K562 (cell line): Measurements from ENCODE around the gene USP7. TPM values are rescaled to one million over a fixed set of nuclear protein-coding genes. Genes with fewer than 3 reads are reported as not detected.

Experiments used
- AFF1 ChIP-seq, 2 experiments: fragments of 450-650 bp; IDR thresholded peaks; 2 replicates each; pipeline ENCODE4 v1.6.1; 2018; ENCODE audit warnings: mild to moderate bottlenecking in 2 of 2, low read depth in 1 of 2; ENCODE audit not compliant: partially characterized antibody in 2 of 2
- C11orf30 ChIP-seq: fragments of 450-650 bp; IDR thresholded peaks from 2 replicates; pipeline ENCODE4 v1.6.1; 2016; ENCODE audit warnings: low read depth, mild to moderate bottlenecking
- CAMTA2 ChIP-seq: fragments of 250-450 bp; sonication (Bioruptor Pico); conservative IDR thresholded peaks from 2 replicates; pipeline ENCODE4 v1.5.1; 2022
- EHMT2 ChIP-seq: fragments of 450-650 bp; IDR thresholded peaks from 2 replicates; pipeline ENCODE4 v1.6.1; 2018; ENCODE audit warnings: antibody characterized with exemption
- ERF ChIP-seq: fragments of 450-650 bp; formaldehyde crosslinking; IDR thresholded peaks from 2 replicates; pipeline ENCODE4 v1.4.0; 2020; ENCODE audit warnings: mild to moderate bottlenecking, mixed read lengths
- ETS2 ChIP-seq: IDR thresholded peaks from 2 replicates; pipeline ENCODE4 v1.6.1; 2016; ENCODE audit warnings: borderline replicate concordance, missing genetic modification characterization, mild to moderate bottlenecking, moderate library complexity, missing compliant biosample characterization; ENCODE audit not compliant: poor library complexity, severe bottlenecking
- EZH2 ChIP-seq: IDR thresholded peaks from 2 replicates; pipeline ENCODE4 v1.6.1; 2012; ENCODE audit warnings: low read depth, mild to moderate bottlenecking, inconsistent platforms, low read length, borderline replicate concordance
- KDM4B ChIP-seq, 2 experiments: fragments of 450-650 bp in 1 of 2; sonication (generic) in 1 of 2; IDR thresholded peaks; 2 replicates each; pipeline ENCODE4 v1.6.1; 2016 to 2017; ENCODE audit warnings: borderline replicate concordance in 2 of 2, antibody characterized with exemption in 1 of 2, low read depth in 1 of 2, mild to moderate bottlenecking in 1 of 2
- RBM22 ChIP-seq: fragments of 200-400 bp; formaldehyde crosslinking; IDR thresholded peaks from 2 replicates; pipeline ENCODE4 v1.6.1; 2018; ENCODE audit warnings: low read length, low read depth; ENCODE audit not compliant: poor library complexity, severe bottlenecking
- RNF2 ChIP-seq: sonication (generic); IDR thresholded peaks from 2 replicates; pipeline ENCODE4 v1.6.1; 2016
- RNF219 ChIP-seq: fragments of 250-450 bp; sonication (Bioruptor Pico); IDR thresholded peaks from 2 replicates; pipeline ENCODE4 v1.5.0; 2022; ENCODE audit warnings: mild to moderate bottlenecking
- SRSF9 ChIP-seq: fragments of 200-400 bp; formaldehyde crosslinking; IDR thresholded peaks from 2 replicates; pipeline ENCODE4 v1.6.1; 2017; ENCODE audit warnings: low read depth, low read length, borderline replicate concordance
- TCF3 ChIP-seq: sonication (generic); formaldehyde crosslinking; IDR thresholded peaks from 2 replicates; pipeline ENCODE4 v1.4.0; 2020; ENCODE audit warnings: mild to moderate bottlenecking, missing genetic modification reagents
- ZBTB17 ChIP-seq: fragments of 450-650 bp; formaldehyde crosslinking; IDR thresholded peaks from 2 replicates; pipeline ENCODE4 v1.4.0; 2020; ENCODE audit warnings: mild to moderate bottlenecking
- ZKSCAN1 ChIP-seq: fragments of 150-350 bp; IDR thresholded peaks from 2 replicates; pipeline ENCODE4 v1.6.1; 2016; ENCODE audit warnings: low read depth, low read length
- ZNF511 ChIP-seq: sonication (generic); formaldehyde crosslinking; IDR thresholded peaks from 2 replicates; pipeline ENCODE4 v1.8.0; 2022; ENCODE audit warnings: mild to moderate bottlenecking, missing genetic modification reagents
- ZNF778 ChIP-seq: fragments of 450-650 bp; formaldehyde crosslinking; IDR thresholded peaks from 2 replicates; pipeline ENCODE4 v1.4.0; 2020; ENCODE audit warnings: mild to moderate bottlenecking, moderate library complexity
- ZNF785 ChIP-seq: fragments of 250-450 bp; sonication (Bioruptor Pico); IDR thresholded peaks from 2 replicates; pipeline ENCODE4 v1.4.0; 2020; ENCODE audit warnings: mild to moderate bottlenecking
- ZZZ3 ChIP-seq: fragments of 450-650 bp; IDR thresholded peaks from 2 replicates; pipeline ENCODE4 v1.6.1; 2016; ENCODE audit warnings: antibody characterized with exemption, mild to moderate bottlenecking, moderate library complexity
- polyA plus RNA-seq, 8 experiments: library from polyadenylated mRNA; depleted of rRNA in 4 of 8; stranded (reverse) in 5 of 8; unstranded in 3 of 8; fragments of >200 nt; fragmentation: Nextera tagmentation in 2 of 8; fragmentation: Illumina TruSeq in 1 of 8; extraction: Ambion mirVana in 2 of 8; extraction: Trizol in 1 of 8; gene quantifications; 2 replicates each; pipeline versions ENCODE4 v1.2.1 to v1.2.3, GENCODE V29; 2011 to 2014; ENCODE audit warnings: inconsistent platforms in 1 of 8, missing spikeins in 1 of 8
- total RNA-seq, 7 experiments: library from RNA; depleted of rRNA in 6 of 7; stranded (reverse); fragments of >200 nt in 6 of 7; fragmentation: Illumina TruSeq in 2 of 7; extraction: Trizol in 2 of 7; gene quantifications; 2 replicates each; pipeline versions ENCODE4 v1.2.1 to v1.2.3, GENCODE V29; 2011 to 2021; ENCODE audit warnings: low replicate concordance in 1 of 7
- TF ChIP-seq, protein P1 (sequence below): fragments of 250-450 bp; sonication (Bioruptor Pico); IDR thresholded peaks from 2 replicates; pipeline ENCODE4 v1.6.1; 2021; ENCODE audit warnings: mild to moderate bottlenecking
- TF ChIP-seq, protein P2 (sequence below), 2 experiments: fragments of 450-650 bp; conservative IDR thresholded peaks; 2 replicates each; pipeline ENCODE4 v1.6.1; 2017; ENCODE audit warnings: mild to moderate bottlenecking in 2 of 2, moderate library complexity in 2 of 2

Gene USP7
- total and polyA plus RNA-seq, 9 of the 15 experiments (the other 6 are each of a cell fraction or from before 2014, with no cell fraction given), result 17.1 to 145 (median 57.9) TPM

DNA sequence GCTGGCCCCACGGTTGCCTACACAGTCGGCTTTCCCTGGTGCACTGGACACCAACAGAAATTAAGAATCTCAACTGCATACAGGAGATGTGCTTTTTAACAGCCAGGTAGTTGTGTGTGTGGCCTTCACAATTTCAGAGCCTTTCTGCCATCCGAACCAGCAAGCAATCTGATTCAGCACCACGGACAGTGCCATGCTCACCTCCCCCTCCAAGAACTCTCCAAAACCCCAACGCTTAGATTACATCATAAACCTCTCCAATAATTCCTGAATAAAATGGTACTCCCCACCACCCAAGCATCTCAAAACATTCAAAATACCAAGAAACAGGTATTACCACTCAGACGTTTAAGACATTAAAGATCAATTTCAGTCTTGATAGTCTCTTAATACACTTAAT is 31.8 kb downstream of the USP7 start (continued):
- TF ChIP-seq AFF1 (IDR thresholded peaks at IDR 0.05; ENCODE audit: low read depth in 1 of 2, partially characterized antibody in 2 of 2) (peak in 1 of 2 experiments; percentile 83), ZNF785 (no peak), EHMT2 (peak; percentile 99), ETS2 (no peak), ZZZ3 (no peak), SRSF9 (no peak), ZBTB17 (CRISPR knock-in tag) (no peak), ZNF511 (CRISPR knock-in tag) (0 out of 2 replicates have a peak, but pooled peaks have one; percentile 52), TCF3 (CRISPR knock-in tag) (no peak), CAMTA2 (CRISPR knock-in tag) (no peak), RBM22 (no peak), KDM4B (IDR thresholded peaks at IDR 0.05; ENCODE audit: borderline replicate concordance in 2 of 2, low read depth in 1 of 2) (no peak), ERF (CRISPR knock-in tag) (no peak), EZH2 (no peak), C11orf30 (no peak), ZNF778 (no peak), RNF2 (no peak), RNF219 (no peak), ZKSCAN1 (no peak)
- TF ChIP-seq, protein P1, sequence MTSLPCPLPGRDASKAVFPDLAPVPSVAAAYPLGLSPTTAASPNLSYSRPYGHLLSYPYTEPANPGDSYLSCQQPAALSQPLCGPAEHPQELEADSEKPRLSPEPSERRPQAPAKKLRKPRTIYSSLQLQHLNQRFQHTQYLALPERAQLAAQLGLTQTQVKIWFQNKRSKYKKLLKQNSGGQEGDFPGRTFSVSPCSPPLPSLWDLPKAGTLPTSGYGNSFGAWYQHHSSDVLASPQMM (CRISPR knock-in tag), result no peak
- TF ChIP-seq, protein P2, sequence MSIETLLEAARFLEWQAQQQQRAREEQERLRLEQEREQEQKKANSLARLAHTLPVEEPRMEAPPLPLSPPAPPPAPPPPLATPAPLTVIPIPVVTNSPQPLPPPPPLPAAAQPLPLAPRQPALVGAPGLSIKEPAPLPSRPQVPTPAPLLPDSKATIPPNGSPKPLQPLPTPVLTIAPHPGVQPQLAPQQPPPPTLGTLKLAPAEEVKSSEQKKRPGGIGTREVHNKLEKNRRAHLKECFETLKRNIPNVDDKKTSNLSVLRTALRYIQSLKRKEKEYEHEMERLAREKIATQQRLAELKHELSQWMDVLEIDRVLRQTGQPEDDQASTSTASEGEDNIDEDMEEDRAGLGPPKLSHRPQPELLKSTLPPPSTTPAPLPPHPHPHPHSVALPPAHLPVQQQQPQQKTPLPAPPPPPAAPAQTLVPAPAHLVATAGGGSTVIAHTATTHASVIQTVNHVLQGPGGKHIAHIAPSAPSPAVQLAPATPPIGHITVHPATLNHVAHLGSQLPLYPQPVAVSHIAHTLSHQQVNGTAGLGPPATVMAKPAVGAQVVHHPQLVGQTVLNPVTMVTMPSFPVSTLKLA (conservative IDR thresholded peaks at IDR 0.05), result peak in 1 of 2 experiments; percentile 27; a peak in 1 of 4 replicates
